ENCODE results near the gene GDI1. TPM values are rescaled to one million over a fixed set of nuclear protein-coding genes. Genes with fewer than 3 reads are reported as not detected.
A peak's percentile ranks its signal among the peaks of the same experiment; 100 is the strongest.

GDI1 gene
- total and polyA plus RNA-seq, 2 of the 8 experiments (the other 6 are each of a cell fraction or from before 2014, with no cell fraction given): 83.1 to 136 TPM

DNA sequence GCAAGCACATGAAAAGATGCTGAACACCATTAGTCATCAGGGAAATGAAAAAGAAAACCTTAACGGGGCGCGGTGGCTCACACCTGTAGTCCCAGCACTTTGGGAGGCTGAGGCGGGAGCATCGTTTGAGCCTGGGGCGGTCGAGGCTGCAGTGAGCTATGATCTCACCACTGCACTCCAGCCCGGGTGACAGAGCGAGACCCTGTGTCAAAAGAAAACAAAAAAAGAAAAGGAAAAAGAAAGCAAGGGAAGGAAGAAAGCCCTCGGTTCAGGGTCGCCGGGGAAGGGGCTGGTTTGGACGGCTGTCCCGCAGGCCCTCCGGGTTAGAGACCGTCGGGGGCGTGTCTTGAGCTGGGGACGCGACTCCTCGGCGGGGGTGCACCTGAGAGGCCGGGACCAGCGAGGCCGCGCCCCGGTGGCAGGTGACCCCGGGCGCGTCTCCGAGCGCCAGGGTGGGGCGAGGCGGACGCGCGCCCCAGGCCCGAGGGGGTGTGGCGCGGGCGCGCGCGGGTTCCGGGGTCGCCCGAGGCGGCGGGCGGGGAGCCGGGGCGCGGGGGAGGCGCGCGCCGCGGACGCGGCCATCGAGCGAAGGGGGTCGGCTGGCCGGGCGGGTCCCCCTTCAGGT is 20.6 kb downstream of the GDI1 start:
- H3K79me2 ChIP-seq (ENCODE audit: control insufficient read depth in 1 of 2, insufficient read depth in 2 of 2, low read length in 2 of 2): no peaks in the 10 kb centered on the region
- peak overlapping the region; percentile 79; the same call in 1 of the 2 replicates for H4K8ac ChIP-seq (ENCODE audit: extremely low read depth, insufficient read depth, low read length)
- H2BK12ac ChIP-seq (ENCODE audit: low read depth, low read length): no peak overlapping the region
- no peak overlapping the region for H2AFZ ChIP-seq (ENCODE audit: low read length)
- H3K36me3 ChIP-seq (ENCODE audit: control insufficient read depth in 2 of 4, insufficient read depth in 4 of 4, low read length in 3 of 4): no peaks in the 10 kb centered on the region; a peak in 3 of 8 replicates
- H3K4me3 ChIP-seq (ENCODE audit: extremely low read depth in 1 of 4, insufficient read depth in 2 of 4, low read depth in 3 of 4, low read length in 4 of 4): peak overlapping the region; percentile 21 to 71 (median 46); a peak in 6 of 8 replicates
- peak overlapping the region; percentile 33 to 71; a peak in 3 of 4 replicates for H3K4me2 ChIP-seq (ENCODE audit: insufficient read depth in 1 of 2, low read depth in 2 of 2, low read length in 2 of 2)
- H3K4ac ChIP-seq (replicated peaks; ENCODE audit: insufficient read length, low read depth, low read length): no peak overlapping the region
- H4K20me1 ChIP-seq (replicated peaks in 1 of 2; ENCODE audit: control insufficient read depth in 1 of 2, insufficient read depth in 2 of 2, low read length in 2 of 2): no peaks in the 10 kb centered on the region
- no peak overlapping the region for H3K14ac ChIP-seq (ENCODE audit: insufficient read length)
- H3K56ac ChIP-seq (replicated peaks; ENCODE audit: insufficient read length, low read depth, low read length): no peak overlapping the region
- no peaks in the 10 kb centered on the region for H3K9me3 ChIP-seq (ENCODE audit: insufficient read depth in 2 of 2, low read depth in 1 of 2, low read length in 1 of 2)
- no peak overlapping the region for H3K18ac ChIP-seq (ENCODE audit: extremely low read depth, low read length)
- H4K5ac ChIP-seq (ENCODE audit: insufficient read length, low read depth, low read length): no peak overlapping the region
- no peak overlapping the region for H3K23ac ChIP-seq (ENCODE audit: insufficient read length)
- H3K27me3 ChIP-seq (replicated peaks in 1 of 4; ENCODE audit: control insufficient read depth in 3 of 4, extremely low read depth in 1 of 4, insufficient read depth in 3 of 4, low read length in 3 of 4): peaks cover 0 to 3% (median 0%) of the 10 kb centered on the region in 4 experiments; a peak in 1 of 7 replicates
- WGBS, 2 experiments (ENCODE audit: extremely low coverage in 1 of 2, insufficient coverage in 1 of 2, insufficient read length in 1 of 2, insufficient replicate concordance in 2 of 2, low coverage in 1 of 2, low lambda C conversion rate in 2 of 2, missing lambda C conversion rate in 1 of 2): 9% methylated on average over 25 of the region's 65 CpGs; no CpG with 5 or more reads in 1 of the 2 experiments
- no peak overlapping the region for H3K27ac ChIP-seq (ENCODE audit: low read depth, low read length)
- CTCF ChIA-PET (ENCODE audit: partially characterized antibody): interaction anchor here (2.3 kb wide), 1 partner anchor 15 kb away, joined by 11 read pairs; no protein-coding TSS in a partner anchor
- peak in 1 of 2 experiments; percentile 65 for DNase-seq (ENCODE audit: low read depth in 1 of 2, low spot score in 2 of 2)
- H2AK5ac ChIP-seq (ENCODE audit: low read depth, low read length): no peak overlapping the region
- no peaks in the 10 kb centered on the region for H3K79me1 ChIP-seq (ENCODE audit: low read depth, low read length)
- no peaks in the 10 kb centered on the region; the same call in 1 of the 2 replicates for H3K23me2 ChIP-seq (ENCODE audit: low read depth, low read length)
- H3K4me1 ChIP-seq (replicated peaks in 1 of 4; ENCODE audit: control insufficient read depth in 3 of 4, insufficient read depth in 4 of 4, low read length in 3 of 4): peaks cover 0 to 2% (median 0%) of the 10 kb centered on the region in 4 experiments; a peak in 2 of 7 replicates
- H2BK15ac ChIP-seq (ENCODE audit: low read length): no peak overlapping the region
- no peak for FAIRE-seq
- no peak overlapping the region for H2BK20ac ChIP-seq (ENCODE audit: low read length)
- no peak overlapping the region for H4K91ac ChIP-seq (replicated peaks; ENCODE audit: insufficient read length, low read length)
- no peak overlapping the region for H2BK5ac ChIP-seq (ENCODE audit: low read depth, low read length)
- peak overlapping the region in 2 of 4 experiments; percentile 37 to 69; a peak in 4 of 7 replicates for H3K9ac ChIP-seq (replicated peaks in 1 of 4; ENCODE audit: extremely low read depth in 1 of 4, low read depth in 3 of 4, low read length in 3 of 4)
- H2BK120ac ChIP-seq (replicated peaks; ENCODE audit: low read depth, low read length): no peak overlapping the region
- POLR2A ChIA-PET (ENCODE audit: partially characterized antibody): interaction anchor here (0.7 to 2.8 kb wide), 6 partner anchors 8 to 82 kb away, joined by 3 to 14 read pairs (median 4); no protein-coding TSS in a partner anchor
- TF ChIP-seq SIN3A (conservative IDR thresholded peaks at IDR 0.05 in 1 of 2, IDR thresholded peaks at IDR 0.05 in 1 of 2; ENCODE audit: low read depth in 1 of 2, low read length in 2 of 2) (no peak), BACH1 (IDR thresholded peaks at IDR 0.05; ENCODE audit: low read length) (no peak), SIX5 (IDR thresholded peaks at IDR 0.05; ENCODE audit: low read depth, low read length) (no peak), KDM1A (IDR thresholded peaks at IDR 0.05; ENCODE audit: borderline replicate concordance, low read length) (no peak), SP2 (IDR thresholded peaks at IDR 0.05; ENCODE audit: low read length) (no peak)

All from H1 (cell line).